ENCODE measurements around the gene RPL19.

DNA sequence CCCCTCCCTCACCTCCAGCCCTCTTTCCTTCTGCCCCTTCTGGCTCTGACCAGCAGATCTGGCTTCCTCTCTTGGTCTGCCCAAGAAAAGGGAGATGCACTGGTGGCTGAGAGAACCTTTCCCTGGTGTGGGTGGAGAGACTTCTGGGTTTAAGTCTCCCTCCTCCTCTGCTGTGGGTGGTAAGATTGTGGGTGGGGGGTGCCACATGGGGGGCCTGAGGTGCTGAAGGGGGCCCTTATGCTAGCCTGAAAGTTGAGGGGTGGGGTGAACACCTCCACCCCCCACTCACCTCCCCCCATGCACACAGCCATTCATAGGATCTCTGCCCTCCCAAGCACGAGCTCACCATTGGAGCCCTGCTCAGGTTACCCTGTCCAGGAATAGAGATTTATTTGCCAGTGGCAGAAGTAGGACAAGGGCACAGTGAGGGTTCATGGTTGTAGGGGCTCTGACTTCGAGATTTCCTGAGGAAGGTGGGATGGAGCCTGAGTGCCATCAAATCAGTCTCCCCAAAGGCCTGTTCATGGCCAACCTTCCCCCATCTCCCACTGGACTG lies 27.4 kb downstream of the RPL19 start:
- TF ChIP-seq CTCF (IDR thresholded peaks at IDR 0.05) (no peak), POLR2A (IDR thresholded peaks at IDR 0.05) (no peak)
